RPMI7951 (cell line): Measurements from ENCODE around the gene CLNS1A. TPM values are rescaled to one million over a fixed set of nuclear protein-coding genes. Genes with fewer than 3 reads are reported as not detected.
"Not testable (repeated sequence)": the region's sequence is repeated elsewhere in the genome, so short reads cannot be mapped to it uniquely, and the experiment has no call there.

Experiments
- DNase-seq: peaks from one replicate; pipeline ENCODE4 v3.0.0-alpha.2; 2012; ENCODE audit warnings: low read depth
- total RNA-seq: library from RNA; depleted of rRNA; stranded (reverse); fragments of >200 nt; shearing (Covaris generic); gene quantifications from 2 replicates; pipeline ENCODE4 v1.2.3, GENCODE V29; 2014; rRNA removed

The CLNS1A gene
- 192 and 195 TPM in 2 replicates for total RNA-seq

DNA sequence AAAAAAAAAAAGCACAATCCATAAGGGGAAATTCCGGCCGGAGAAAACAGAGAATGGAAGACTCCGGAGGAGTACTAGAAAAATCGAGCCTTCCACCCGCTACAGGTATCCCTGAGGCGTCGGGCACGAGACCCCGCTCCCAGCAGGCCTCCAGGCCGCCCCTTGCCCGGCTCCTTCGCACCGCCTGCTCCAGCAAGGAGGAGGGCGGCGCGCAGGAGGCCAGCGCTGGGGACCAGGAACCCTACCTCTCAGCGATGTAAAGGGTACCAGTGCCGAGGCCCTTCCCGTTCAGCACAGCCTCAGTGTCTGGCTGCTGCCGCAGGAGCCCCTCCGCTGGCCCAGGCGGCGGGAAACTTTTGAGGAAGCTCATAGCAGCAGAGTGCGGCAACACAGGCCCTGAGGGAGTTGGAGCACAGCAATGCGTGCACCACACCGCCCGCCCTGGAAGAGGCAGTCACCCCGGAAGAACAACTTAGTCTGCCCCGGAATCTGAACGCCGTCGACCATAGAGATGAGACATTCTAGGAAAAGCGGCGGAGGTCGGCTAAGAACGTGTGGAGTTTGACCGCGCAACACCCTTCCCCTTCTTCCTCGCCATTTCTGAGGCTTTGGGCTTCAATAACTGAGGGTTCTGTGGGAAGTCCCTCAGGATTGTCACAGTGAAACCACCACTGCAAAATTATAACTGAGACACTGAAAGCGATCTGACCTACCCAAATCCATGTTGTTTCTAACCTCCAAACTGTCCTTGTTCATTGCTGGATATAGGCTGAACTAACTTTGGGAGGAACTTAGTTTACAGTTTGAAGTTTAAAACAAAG is at the start of gene CLNS1A:
Gene CLNS1A, minus strand, starts transcription at position 450 of the 821 bp plus-strand sequence. Its CDS starts 80 bp downstream, at position 370.
- peak; percentile 92 for DNase-seq

- DNase-seq, result no peak
Observed at GRCh38 chr11:77687088-77687487, 49.5 kb upstream of the CLNS1A start.

GRCh38 chr11:77677138-77677537 is 39.5 kb upstream of the CLNS1A start:
- no peak for DNase-seq

DNA sequence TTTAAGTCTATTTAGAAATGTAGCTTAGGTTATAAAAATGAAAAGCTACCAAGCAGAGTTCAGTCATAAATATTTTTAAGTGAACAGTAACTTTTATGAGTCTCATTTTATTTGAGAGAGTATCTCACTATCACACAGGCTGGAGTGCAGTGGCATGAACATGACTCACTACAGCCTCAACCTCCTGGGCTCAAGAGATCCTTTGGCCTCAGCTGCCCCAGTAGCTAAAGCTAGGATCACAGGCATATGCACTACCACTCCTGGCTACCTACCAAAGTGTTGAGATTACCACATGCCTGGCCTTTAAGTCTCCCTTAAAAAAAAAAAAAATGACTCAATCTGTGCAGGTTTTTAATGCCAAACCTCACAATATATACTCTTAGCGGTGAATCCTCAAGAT is 34.7 kb upstream of the CLNS1A start:
- peak; percentile 78 for DNase-seq

DNA sequence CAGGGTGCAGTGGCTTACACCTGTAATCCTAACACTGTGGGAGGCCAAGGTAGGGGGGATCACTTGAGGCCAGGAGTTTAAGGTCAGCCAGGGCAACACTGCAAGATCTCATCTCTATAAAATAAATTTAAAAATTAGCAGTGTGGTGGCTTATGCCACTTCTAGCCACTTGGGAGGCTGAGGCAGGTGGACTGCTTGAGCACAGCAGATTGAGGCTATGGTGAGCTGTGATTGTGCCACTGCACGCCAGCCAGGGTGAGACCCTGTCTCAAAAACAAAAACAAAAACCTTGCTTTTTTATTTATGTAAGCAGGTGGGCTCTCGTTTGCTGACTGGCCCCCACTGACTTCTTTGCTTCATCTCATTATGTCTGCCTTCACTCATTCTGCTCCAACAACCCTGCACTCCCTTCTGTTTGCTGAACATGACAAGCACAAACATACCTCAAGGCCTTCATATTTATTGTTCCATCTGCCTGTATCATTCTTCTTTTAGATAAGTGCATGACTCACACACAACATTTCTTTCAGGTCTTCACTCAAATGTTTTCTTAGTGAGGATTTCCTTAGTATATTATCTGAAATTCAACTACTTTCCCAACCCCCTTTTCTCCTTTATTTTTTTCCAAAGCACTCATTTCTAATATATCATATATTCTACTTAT is 32.4 kb upstream of the CLNS1A start:
- DNase-seq, result no peak

GRCh38 chr11:77668760-77669159 is 31.2 kb upstream of the CLNS1A start:
- no peak for DNase-seq

GRCh38 chr11:77665240-77665965 is 27.8 kb upstream of the CLNS1A start:
- DNase-seq, result no peak

GRCh38 chr11:77661670-77662069 is 24.1 kb upstream of the CLNS1A start:
- no peak for DNase-seq

- DNase-seq, result no peak
Observed at GRCh38 chr11:77660947-77661346, 23.4 kb upstream of the CLNS1A start.

DNA sequence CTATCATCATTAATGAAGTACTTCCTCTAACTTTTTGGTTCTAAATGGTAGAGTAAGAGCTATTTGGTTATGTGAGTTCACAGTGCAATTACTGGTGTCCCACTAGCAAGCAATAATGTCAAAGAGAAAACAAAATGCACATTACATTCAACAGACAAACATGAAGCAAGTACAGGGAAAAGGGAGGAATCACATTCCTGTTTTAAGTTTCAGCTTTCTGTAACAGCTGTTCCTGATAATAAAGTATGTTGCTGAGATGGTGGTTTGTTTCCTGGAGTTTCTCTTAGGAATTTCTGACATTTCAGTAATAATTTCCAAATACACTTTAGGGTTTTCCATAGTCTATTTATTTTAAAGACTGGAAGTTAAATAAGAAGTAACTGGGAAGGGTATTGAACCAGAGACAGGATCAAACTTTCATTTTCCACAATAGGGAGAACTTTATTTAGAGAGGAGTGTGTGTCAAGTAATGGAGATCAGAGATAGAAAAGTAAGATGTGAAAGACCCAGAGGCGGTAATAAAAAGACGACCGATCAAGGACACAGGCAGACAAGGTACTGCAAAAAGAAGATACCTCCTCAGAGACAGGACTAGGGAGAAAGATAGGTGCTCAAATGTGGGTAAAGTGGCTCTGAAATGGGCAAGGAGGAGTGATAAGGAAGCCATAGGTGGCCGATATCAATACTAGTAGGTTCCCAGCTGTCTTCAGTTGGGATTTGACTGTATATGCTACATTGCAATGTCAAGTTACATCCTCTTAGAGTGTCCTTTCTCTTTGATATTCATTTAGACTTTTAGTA is 20.8 kb upstream of the CLNS1A start:
- no peak for DNase-seq

DNA sequence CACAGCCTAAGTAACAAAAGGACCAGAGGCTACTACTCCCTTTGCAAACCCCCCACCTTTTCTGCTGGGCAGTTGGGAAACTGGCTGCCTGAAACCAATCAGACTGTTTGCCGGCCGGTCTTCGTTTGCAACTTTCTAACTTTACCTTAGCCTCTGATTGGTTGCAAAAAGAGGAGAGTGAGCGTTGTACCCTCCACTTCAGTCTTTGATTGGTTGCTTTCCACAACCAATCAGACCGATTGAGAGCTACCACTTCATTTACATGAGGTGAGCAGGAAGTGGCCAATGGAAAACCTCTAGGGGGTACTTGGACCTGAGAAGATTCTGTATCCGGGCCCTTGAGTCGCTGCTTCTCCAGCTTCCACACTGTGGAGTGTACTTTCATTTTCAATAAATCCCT is 18.8 kb upstream of the CLNS1A start:
- no peak for DNase-seq

DNA sequence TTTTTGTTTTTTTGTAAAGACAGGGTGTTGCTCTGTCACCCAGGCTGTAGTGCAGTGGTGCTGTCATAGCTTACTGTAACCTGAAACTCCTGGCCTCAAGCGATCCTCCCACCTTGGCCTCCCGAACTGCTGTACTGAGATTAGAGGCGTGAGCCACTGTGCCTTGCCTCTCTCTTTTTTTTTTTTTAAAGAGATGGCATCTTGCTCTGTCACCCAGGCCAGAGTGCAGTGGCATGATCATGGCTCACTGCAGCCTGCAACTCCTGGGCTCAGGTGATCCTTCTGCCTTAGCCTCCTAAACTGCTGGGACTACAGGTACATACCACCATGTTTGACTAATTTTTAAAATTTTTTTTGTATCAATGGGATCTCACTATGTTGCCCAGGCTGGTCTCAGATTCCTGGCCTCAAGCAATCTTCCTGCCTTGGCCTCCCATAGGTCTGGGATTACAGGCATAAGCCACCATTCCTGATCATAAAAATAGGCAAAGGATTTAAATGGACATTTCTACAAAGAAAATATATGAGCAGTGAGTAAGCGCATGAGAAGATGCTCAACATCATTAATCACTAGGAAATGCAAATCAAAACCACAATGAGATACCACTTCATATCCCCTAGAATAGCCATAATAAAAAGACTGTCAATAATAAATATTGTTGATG is 17.3 kb upstream of the CLNS1A start:
- no peak for DNase-seq

GRCh38 chr11:77650123-77650522 is 12.5 kb upstream of the CLNS1A start:
- no peak for DNase-seq

- no peak for DNase-seq
Observed at GRCh38 chr11:77647654-77648305, 10.2 kb upstream of the CLNS1A start.

DNA sequence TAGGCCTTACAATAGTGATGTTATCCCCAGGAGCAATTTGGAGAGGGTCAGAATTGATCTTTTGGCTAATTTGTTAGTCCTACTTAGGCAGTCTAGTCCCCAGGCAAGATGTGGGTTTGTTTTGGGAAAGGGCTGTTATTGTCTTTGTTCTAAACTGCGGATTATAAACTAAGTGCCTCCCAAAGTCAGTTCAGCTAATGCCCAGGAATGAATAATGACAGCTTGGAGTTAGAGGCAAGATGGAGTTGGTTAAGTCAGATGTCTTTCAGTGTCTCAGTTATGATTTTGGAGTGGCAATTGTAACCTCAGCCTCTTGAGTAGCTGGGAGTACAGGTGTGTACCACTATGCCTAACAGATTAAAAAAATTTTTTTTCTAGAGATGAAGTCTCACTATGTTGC is 7.3 kb upstream of the CLNS1A start:
- DNase-seq, result no peak

DNA sequence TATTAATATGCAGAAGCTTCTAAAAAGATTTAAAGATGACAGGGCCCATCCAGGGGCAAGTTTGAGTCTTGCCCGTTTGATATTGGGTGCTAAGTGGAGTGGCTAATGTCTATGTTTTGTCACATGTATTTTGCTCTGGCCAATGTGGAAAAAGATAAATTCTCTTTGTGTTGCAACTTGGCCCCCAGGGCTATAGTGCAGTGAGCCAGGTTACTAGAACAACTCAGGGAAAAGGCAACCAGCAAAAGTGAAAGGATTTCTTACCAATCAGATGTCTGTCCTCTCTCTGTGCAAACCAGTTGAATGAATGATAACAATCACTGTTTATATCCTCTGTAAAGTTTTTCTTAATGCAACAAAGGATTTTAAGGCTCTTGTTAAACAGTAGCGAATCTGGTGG is 4.6 kb upstream of the CLNS1A start:
- DNase-seq, result peak; percentile 45

GRCh38 chr11:77636731-77637344 is 756 bp downstream of the CLNS1A start:
- DNase-seq, result no peak

DNA sequence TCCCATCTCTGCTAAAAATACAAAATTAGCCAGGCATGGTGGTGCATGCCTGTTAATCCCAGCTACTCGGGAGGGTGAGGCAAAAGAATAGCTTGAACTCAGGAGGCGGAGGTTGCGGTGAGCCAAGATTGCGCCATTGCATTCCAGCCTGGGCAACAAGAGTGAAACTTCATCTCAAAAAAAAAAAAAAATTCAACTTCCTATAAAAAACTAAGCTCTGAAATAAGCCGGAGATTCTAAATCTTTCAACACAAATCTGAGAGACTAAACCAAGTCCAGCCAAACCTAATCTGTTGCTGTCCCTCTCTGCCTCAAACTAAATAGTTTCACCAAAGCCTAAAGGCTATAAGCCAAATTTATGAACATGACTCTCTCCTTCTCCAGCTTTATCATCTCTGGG is 3.7 kb downstream of the CLNS1A start:
- DNase-seq, result not testable (repeated sequence)

- no peak for DNase-seq
Observed at GRCh38 chr11:77630157-77630710, 7.4 kb downstream of the CLNS1A start.
